Mesothelial cell of epicardium (in vitro differentiated cells): Measurements from ENCODE around the gene DLGAP3. TPM values are rescaled to one million over a fixed set of nuclear protein-coding genes. Genes with fewer than 3 reads are reported as not detected.

Experiments
- DNase-seq, 2 experiments: peaks; one replicate each; pipeline ENCODE4 v3.0.0; 2021; ENCODE audit warnings: low spot score in 2 of 2; ENCODE audit not compliant: unreplicated experiment in 2 of 2
- H3K27ac Mint-ChIP-seq: 2 replicates; pipeline ENCODE4 v1.8.0; 2021; ENCODE audit warnings: mixed read lengths
- H3K27me3 Mint-ChIP-seq: 2 replicates; pipeline ENCODE4 v1.8.0; 2021; ENCODE audit warnings: low read depth, mixed read lengths
- H3K36me3 Mint-ChIP-seq: 2 replicates; pipeline ENCODE4 v1.8.0; 2021; ENCODE audit warnings: mixed read lengths
- H3K4me1 Mint-ChIP-seq: 2 replicates; pipeline ENCODE4 v1.8.0; 2021; ENCODE audit warnings: mixed read lengths
- H3K4me3 Mint-ChIP-seq: 2 replicates; pipeline ENCODE4 v1.8.0; 2021; ENCODE audit warnings: mild to moderate bottlenecking, moderate library complexity, mixed read lengths
- H3K9me3 Mint-ChIP-seq: 2 replicates; pipeline ENCODE4 v1.8.0; 2021; ENCODE audit warnings: mixed read lengths
- total RNA-seq: library from RNA; stranded (reverse); gene quantifications from 3 replicates; pipeline ENCODE4 v1.2.1, GENCODE V29; 2021
- TF ChIP-seq, protein P1 (sequence below): fragments of 200-600 bp; sonication (generic); IDR thresholded peaks from one replicate; pipeline ENCODE4 v1.5.0; 2021; ENCODE audit warnings: antibody characterized with exemption; ENCODE audit not compliant: unreplicated experiment

Gene DLGAP3
- total RNA-seq, 1 donor from 2014 or later, result 0.27 TPM

DNA sequence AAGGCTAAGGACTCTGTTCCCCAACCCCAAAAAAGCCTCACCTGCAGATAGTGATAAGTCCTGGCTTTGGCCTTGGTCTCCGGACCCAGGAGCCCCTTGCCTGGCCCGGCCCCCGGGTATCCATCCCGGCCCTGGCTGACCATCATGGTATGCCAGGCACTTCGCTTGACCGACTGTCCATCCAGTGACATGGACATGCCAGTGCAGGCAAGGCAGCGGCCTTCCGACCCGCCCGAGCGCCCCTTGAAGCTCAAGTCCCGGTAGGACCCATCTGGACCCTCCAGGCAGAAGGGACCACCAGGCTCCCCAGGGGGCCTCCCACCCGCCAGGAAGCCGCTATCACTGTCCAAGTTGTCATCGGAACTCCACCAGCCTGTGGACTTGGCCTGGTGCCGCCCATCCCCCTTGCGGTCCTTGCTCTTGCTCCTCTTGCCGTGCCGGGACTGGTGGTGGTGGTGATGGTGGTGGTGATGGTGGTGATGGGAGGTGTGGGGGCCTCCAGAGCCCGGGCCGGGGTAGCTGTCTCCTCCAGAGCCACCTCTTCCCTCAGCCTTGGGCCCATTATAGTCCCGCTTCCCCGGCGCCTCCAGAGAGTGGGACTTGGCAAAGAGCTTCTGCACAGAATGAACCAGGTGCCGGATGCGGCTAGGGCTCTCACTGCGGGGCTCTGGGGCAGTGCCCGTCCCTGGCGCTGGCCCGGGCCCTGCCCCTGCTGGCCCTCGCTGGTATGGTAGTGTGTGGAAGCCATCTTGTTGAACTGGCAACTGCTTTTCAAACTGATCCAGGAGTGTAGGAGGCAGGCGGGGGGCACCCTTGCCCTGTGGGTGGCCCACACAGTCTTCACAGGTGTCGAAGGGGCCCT is 25.0 kb downstream of the DLGAP3 start:
- DNase-seq, result no peak
- Mint-ChIP-seq H3K36me3 (no peaks in the 10 kb centered on the region), H3K9me3 (no peaks in the 10 kb centered on the region), H3K27me3 (peaks cover 50% of the 10 kb centered on the region), H3K27ac (no peak overlapping the region), H3K4me1 (no peaks in the 10 kb centered on the region), H3K4me3 (no peak overlapping the region)
- TF ChIP-seq, protein P1, sequence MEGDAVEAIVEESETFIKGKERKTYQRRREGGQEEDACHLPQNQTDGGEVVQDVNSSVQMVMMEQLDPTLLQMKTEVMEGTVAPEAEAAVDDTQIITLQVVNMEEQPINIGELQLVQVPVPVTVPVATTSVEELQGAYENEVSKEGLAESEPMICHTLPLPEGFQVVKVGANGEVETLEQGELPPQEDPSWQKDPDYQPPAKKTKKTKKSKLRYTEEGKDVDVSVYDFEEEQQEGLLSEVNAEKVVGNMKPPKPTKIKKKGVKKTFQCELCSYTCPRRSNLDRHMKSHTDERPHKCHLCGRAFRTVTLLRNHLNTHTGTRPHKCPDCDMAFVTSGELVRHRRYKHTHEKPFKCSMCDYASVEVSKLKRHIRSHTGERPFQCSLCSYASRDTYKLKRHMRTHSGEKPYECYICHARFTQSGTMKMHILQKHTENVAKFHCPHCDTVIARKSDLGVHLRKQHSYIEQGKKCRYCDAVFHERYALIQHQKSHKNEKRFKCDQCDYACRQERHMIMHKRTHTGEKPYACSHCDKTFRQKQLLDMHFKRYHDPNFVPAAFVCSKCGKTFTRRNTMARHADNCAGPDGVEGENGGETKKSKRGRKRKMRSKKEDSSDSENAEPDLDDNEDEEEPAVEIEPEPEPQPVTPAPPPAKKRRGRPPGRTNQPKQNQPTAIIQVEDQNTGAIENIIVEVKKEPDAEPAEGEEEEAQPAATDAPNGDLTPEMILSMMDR, result no peak

DNA sequence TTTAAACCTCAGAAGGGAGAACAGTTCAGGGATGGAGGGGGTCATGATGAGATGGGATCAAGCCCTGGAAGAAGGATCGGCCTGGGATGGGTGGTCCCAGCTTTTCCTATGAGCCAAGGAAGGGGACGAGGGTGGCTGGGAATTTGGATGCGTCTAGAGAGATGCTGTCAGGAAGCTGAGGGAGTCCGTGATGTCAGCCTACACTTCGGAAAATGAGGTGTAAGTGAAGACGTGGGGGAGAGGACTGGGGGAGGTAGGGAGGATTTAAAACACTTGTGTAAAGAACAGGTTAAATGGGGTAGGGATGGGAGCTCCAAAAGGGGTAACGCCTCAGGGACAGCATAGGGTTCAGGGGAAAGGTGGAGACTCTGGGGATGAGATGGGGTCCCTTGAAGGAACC is 27.5 kb downstream of the DLGAP3 start:
- Mint-ChIP-seq H3K4me1 (peaks cover 9% of the 10 kb centered on the region), H3K9me3 (no peaks in the 10 kb centered on the region), H3K27ac (no peak overlapping the region), H3K27me3 (peaks cover 50% of the 10 kb centered on the region), H3K36me3 (no peaks in the 10 kb centered on the region), H3K4me3 (no peak overlapping the region)
- TF ChIP-seq, protein P1, result no peak
- DNase-seq, result no peak

DNA sequence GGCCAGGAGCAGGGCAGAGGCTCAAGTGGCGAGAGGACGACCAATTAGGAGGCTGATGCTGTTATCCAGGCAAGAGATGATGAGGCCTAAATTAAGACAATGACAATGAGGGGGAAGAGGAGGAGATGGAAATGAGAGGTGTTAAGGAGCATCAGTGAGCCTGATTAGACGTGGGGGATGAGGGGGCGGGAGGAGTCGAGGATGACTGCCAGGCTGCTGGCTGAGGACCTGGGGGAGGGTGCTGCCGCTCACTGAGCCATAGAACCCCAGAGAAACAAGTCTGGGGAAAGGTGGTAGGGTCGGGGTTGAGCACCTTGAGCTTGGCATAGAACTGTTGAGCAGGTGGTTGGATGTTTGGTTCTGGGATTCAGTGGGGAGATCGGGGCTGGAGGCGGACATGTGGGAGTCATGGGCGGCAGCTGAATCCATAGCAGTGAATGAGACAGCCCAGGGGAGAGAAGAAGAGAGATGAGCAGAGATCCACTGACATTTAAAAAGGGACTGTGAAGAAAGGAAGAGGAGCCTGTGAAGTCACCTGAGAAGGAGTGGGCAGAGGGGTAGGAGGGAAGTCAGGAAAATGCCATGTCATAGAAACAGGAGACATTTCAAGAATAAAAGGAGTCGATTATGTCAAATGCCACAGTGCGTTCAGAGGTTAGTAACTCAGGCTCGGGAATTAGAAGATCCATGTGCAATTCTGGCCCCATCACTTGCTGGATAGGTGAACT is 28.5 kb downstream of the DLGAP3 start:
- Mint-ChIP-seq H3K27me3 (peaks cover 49% of the 10 kb centered on the region), H3K4me3 (no peak overlapping the region)

DNA sequence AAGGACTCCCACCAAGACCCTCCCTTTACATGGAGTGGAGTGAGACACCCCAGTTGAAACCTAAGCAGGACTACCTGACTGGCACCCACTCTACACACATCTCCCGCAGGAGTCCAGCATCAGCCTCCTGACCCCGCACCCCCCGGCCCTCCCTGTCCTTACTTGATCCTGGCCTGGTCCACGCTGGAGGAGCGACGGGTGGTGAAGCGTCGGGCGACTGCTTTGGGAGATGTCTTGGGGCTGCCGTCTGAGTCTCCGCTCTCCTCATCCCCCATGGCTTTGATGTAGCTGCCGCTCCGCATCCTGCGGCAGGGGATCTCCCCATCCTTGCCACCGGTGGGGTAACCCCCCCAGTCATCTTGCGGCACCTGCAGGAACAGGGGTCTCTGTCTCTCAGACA is 29.5 kb downstream of the DLGAP3 start:
- TF ChIP-seq, protein P1, result no peak
- no peaks in the 10 kb centered on the region for H3K9me3 Mint-ChIP-seq
- no peak overlapping the region for H3K27ac Mint-ChIP-seq
- no peaks in the 10 kb centered on the region for H3K36me3 Mint-ChIP-seq
- H3K4me1 Mint-ChIP-seq, result peaks cover 9% of the 10 kb centered on the region
- peaks cover 50% of the 10 kb centered on the region for H3K27me3 Mint-ChIP-seq
- no peak for DNase-seq
- no peak overlapping the region for H3K4me3 Mint-ChIP-seq

More for the DNA sequence above, 28.5 kb downstream of the DLGAP3 start:
- peaks cover 9% of the 10 kb centered on the region for H3K4me1 Mint-ChIP-seq
- H3K36me3 Mint-ChIP-seq, result no peaks in the 10 kb centered on the region
- no peak overlapping the region for H3K27ac Mint-ChIP-seq
- DNase-seq, result no peak
- TF ChIP-seq, protein P1, result no peak
- no peaks in the 10 kb centered on the region for H3K9me3 Mint-ChIP-seq

DNA sequence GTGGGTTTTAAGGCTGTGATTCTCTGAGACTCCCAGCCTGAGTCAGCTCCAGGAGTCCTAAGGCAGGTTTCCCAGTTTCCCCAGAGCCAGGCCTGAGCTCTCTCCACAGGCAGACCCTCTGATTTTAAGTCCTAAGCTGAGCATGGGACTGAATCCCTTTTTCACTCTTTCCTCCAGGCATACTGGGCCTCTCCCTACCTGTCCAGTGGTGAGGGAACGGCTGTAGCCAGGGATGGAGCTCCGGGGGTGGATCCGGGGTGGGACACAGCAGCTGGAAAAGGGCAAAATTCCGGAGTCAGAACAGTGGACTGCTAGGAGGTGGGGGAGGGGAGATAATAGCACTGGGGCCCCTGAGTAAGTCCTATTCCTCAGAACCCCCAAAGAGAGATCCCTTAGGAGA is 30.0 kb downstream of the DLGAP3 start:
- no peaks in the 10 kb centered on the region for H3K9me3 Mint-ChIP-seq
- no peak overlapping the region for H3K4me3 Mint-ChIP-seq
- no peak overlapping the region for H3K27ac Mint-ChIP-seq
- peaks cover 51% of the 10 kb centered on the region for H3K27me3 Mint-ChIP-seq
- peaks cover 9% of the 10 kb centered on the region for H3K4me1 Mint-ChIP-seq
- no peak for DNase-seq
- TF ChIP-seq, protein P1, result no peak
- no peaks in the 10 kb centered on the region for H3K36me3 Mint-ChIP-seq
